Measurements from ENCODE around the gene CWC22.
"Not testable (repeated sequence)": the region's sequence is repeated elsewhere in the genome, so short reads cannot be mapped to it uniquely, and the experiment has no call there.

The CWC22 gene

GRCh38 chr2:180006781-180007579 is at the start of gene CWC22:
TSS of gene CWC22 (minus strand) at chr2:180007297. CDS start at chr2:179993341, 13,956 bp downstream.
- DNase-seq = peak; percentile 80 to 84

DNA sequence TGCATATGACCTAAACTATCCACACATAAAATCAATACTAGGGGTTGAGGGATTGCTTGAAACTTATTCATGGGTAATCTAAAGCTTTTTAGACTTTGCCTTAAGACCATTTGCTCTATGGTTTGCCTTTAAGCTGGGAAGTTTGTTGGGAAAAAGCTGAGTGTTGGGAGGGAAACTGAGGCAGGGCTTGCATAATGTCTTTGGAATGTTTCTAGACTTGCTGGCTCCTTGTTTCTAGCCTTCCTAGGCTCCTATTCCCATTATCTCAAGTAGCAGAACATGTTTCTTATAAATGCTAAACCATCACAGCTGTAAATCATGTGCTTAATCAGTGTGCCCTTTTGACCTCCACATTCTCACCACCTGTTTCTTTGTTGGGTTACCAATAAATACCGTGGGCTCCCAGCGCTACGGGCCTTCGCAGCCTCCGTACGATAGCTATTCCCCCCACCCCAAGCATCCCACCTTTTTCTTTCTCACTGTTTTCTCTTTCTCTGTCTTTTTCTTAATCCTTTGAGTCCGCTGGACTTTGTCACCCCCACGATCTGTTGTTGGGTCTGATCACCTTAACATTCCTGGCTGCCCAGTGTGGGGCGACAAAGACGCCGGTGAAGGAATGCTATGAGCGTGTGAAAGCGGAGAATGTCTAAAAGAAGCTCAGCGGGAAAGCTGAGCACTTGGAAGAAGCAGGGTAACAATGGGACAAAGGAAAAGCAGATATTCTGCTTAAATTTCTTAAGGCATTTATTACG is 49.4 kb upstream of the CWC22 start:
- DNase-seq = no peak

DNA sequence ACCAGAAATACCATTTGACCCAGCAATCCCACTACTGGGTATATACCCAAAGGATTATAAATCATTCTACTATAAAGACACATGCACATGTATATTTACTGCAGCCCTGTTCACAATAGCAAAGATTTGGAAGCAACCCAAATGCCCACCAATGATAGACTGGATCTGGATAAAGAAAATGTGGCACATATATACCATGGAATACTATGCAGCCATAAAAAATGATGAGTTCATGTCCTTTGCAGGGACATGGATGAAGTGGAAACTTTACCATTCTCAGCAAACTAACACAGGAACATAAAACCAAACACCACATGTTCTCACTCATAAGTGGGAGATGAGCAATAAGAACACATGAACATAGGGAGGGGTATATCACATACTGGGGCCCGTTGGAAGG is 47.5 kb upstream of the CWC22 start:
- DNase-seq = not testable (repeated sequence)

- no peak for DNase-seq
Observed at GRCh38 chr2:180050246-180050645, 43.1 kb upstream of the CWC22 start.

- DNase-seq = no peak
Observed at GRCh38 chr2:180048251-180048650, 41.2 kb upstream of the CWC22 start.

- DNase-seq = no peak
Observed at GRCh38 chr2:180046776-180047175, 39.7 kb upstream of the CWC22 start.

DNA sequence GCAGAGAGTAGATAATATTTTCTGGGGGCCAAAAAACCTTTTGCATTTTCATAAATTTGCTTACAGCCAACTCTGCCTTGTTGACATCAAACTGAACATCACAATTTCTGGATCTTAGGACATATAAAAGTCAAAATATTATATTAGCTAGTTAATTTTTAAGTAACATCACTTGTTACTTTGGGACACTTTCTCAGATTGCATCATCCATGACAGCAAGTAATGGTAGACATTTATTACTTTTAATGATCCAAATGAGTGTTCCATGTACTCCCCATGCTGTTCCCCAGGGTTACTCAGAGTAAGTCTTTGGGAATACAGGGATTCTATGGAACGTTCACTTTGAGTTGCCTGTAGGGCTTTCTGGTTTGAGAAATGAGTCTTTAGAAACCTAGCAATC is 39.1 kb upstream of the CWC22 start:
- no peak for DNase-seq

GRCh38 chr2:180040146-180040925 is 33.2 kb upstream of the CWC22 start:
- no peak for DNase-seq

GRCh38 chr2:180038997-180039396 is 31.9 kb upstream of the CWC22 start:
- no peak for DNase-seq

- DNase-seq = no peak
Observed at GRCh38 chr2:180033993-180034894, 27.1 kb upstream of the CWC22 start.

DNA sequence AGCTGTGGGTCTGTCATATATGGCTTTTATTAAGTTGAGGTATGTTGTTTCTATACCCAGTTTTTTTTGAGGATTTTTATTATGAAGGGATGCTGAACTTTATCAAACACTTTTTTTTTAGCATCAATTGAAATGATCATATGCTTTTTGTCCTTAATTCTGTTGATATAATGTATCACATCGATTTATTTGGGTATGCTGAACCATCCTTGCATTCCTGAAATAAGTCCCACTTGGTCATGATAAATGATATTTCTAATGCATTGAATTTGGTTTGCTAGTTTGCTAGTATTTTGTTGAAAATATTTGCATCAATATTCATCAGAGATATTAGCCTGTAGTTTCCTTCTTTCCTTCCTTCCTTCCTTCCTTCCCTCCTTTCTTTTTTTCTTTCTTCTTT is 22.5 kb upstream of the CWC22 start:
- DNase-seq = no peak

DNA sequence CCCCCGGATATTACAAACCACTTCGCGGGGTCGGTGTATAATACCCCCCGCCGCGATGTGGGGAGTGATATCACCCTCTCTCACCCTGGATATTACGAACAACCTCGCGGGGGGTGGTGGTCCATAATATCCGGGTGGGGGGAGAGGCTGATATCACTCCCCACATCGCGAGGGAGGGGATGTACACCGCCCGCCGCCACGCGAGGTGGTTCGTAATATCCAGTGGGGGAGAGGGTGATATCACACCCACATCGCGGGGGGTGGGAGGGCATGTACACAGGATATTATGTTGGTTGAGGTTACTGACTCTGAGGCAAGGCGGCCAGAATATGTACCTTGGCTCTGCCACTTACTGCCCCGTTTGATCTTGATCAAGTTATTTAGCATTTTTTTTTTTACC is 14.8 kb upstream of the CWC22 start:
- no peak for DNase-seq

DNA sequence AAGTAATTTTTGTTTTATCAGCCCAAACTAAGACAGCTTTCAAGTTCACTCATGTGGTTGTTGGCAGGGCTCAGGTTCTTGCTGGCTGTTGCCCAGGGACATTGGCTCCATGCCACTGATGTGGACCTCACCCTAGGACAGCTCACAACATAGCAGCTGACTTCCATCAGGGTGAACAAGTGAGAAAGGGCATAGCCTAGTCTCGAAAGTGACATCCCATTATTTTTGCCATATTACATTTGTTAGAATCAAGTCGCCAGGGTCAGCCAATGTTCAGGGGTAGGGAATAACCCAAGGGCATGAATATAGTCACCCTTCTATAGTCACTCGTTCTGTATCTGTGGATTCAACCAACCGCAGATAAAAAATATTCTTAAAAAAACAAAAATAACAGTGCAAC is 10.7 kb upstream of the CWC22 start:
- no peak for DNase-seq

DNA sequence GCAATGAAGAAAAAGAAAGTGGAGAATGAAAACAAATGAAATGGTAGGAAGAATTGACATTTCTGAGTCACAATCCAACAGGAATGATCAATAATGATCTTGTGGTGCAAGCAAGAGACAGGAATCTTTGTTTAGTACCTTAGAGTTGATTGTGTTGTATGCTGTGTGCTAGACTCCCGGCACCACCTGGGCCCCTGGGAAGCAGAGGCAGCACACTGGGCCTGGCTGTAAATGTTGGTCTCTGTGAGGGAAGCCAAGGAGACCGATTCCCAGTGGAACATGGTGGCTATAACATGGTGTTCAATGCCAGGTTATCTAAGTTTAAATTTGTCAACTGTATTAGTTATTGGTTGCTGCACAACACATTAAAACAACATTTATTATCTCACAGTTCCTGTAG is 9.8 kb upstream of the CWC22 start:
- DNase-seq = no peak

DNA sequence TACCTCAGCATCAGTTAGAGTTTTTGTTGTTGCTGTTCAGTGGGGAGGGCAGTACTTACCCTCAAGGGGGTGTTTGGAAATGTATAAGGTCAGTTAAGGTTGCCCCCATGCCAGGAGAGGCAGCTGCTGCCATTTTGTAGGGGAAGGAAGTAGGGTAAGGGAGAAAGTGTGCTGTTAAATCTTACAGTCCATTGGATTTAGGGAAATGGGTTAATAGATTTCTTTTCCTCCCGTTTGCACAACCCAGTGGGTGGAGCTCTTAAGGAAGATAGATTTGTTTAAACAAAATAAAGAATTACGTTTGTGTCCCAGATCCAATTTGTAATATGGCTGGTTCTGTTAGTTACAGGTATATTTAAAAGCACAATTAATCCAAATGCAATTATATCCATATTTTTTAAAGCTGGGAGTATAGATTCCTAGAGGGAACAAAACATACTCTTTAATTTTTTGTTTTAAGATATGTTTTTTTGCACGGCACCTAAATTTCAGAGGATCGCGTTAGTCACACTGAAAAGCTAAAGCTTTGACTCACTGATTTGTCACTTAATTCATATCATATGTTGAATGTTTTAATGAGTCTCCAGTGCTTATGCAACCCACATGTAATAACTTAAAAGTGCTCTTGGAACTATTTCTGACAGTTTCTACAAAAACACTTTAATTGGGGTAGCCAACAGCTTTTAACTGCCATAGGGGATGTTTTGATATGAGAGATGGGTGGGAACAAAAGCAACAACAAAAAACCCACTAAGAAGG is 9.0 kb upstream of the CWC22 start:
- no peak for DNase-seq

GRCh38 chr2:180012523-180012922 is 5.4 kb upstream of the CWC22 start:
- DNase-seq = no peak

GRCh38 chr2:180010701-180011100 is 3.6 kb upstream of the CWC22 start:
- no peak for DNase-seq

DNA sequence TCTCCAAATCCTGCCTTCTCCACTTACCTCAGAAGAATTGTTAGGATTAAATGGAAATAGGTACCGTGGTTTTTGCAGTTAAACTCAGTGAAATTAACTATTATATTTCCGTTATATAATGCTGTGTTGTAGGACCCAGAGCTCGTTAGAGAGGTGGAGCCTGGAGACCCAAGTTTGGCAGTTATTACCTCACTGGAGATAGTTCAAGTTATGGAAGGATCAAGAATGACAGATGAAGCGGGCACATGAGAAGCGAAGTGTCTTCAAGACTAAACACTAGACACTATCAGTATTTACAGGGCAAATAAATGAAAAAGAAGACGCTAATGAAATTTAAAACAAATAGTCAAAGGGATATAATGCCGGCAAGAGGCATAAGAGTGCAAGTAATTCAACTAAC is 866 bp downstream of the CWC22 start:
- no peak for DNase-seq

DNA sequence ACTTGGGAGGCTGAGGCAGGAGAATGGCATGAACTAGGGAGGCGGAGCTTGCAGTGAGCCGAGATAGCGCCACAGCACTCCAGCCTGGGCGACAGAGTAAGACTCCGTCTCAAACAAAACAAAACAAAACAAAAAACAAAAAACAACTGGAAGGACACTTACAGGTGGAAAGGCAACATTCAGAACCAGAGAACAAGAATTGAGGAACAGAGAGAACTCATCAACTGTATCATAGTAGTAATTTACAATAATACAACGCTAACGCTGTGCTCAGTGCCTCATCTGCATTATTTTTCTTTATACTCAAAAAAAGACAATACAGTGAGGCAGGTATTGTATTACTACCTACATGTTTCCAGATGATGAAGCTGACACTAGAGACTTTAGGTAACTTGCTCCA is 1.6 kb downstream of the CWC22 start:
- DNase-seq = not testable (repeated sequence)

GRCh38 chr2:180004731-180005130 is 2.4 kb downstream of the CWC22 start:
- DNase-seq = no peak

- DNase-seq = no peak
Observed at GRCh38 chr2:180003559-180003958, 3.5 kb downstream of the CWC22 start.

- no peak for DNase-seq
Observed at GRCh38 chr2:180003073-180003472, 4.0 kb downstream of the CWC22 start.
